Sigmoid colon (tissue), 4 donors: ENCODE data around the gene IPO11.
"Not testable (repeated sequence)": the region's sequence is repeated elsewhere in the genome, so short reads cannot be mapped to it uniquely, and the experiment has no call there.

Experiments used
- CTCF ChIP-seq, 4 experiments: fragments of 450-650 bp in 3 of 4; fragments of 200-600 bp in 1 of 4; IDR thresholded peaks; one replicate each; pipeline ENCODE4 v1.5.1; 2016 to 2019; ENCODE audit warnings: antibody characterized with exemption in 4 of 4, mild to moderate bottlenecking in 3 of 4, moderate library complexity in 2 of 4
- POLR2A ChIP-seq, 2 donors: fragments of 450-650 bp; IDR thresholded peaks; one replicate each; pipeline ENCODE4 v1.6.1; 2016; ENCODE audit warnings: antibody characterized with exemption in 2 of 2, mild to moderate bottlenecking in 2 of 2, moderate library complexity in 2 of 2
- POLR2AphosphoS5 ChIP-seq, 4 donors: sonication (generic); formaldehyde crosslinking; IDR thresholded peaks; one replicate each; pipeline ENCODE4 v1.6.1; 2017; ENCODE audit warnings: antibody characterized with exemption in 4 of 4

DNA sequence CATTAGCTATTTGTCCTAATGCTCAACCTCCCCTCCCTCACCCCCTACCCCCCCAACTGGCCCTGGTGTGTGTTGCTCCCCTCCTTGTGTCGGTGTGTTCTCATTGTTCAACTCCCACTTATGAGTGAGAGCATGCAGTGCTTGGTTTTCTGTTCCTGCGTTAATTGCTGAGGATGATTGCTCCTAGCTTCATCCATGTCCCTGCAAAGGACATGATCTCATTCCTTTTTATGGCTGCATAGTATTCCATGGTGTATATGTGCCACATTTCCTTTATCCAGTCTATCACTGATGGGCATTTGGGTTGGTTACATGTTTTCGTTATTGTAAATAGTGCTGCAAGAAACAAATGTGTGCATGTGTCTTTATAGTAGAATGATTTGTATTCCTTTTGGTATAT is 153.2 kb downstream of the IPO11 start:
- not testable (repeated sequence) for TF ChIP-seq CTCF, POLR2AphosphoS5, POLR2A (IDR thresholded peaks at IDR 0.05)
